GM12864 (cell line): ENCODE measurements around the gene SCO1.
"Not testable (repeated sequence)": the region's sequence is repeated elsewhere in the genome, so short reads cannot be mapped to it uniquely, and the experiment has no call there.

Source experiments
- DNase-seq: peaks from one replicate; pipeline ENCODE4 v3.0.0-alpha.2; 2011; ENCODE audit warnings: low read depth
- H3K4me3 ChIP-seq: 2 replicates; pipeline ENCODE4 v1.5.1; 2011; ENCODE audit warnings: mild to moderate bottlenecking, low read depth, low read length, control low read depth
- TF ChIP-seq, protein P1 (sequence below): IDR thresholded peaks from 2 replicates; pipeline ENCODE4 v1.5.1; 2011; ENCODE audit warnings: low read depth, mild to moderate bottlenecking, moderate library complexity, low read length, control low read depth, inconsistent platforms; ENCODE audit errors: missing control alignments

Gene SCO1

DNA sequence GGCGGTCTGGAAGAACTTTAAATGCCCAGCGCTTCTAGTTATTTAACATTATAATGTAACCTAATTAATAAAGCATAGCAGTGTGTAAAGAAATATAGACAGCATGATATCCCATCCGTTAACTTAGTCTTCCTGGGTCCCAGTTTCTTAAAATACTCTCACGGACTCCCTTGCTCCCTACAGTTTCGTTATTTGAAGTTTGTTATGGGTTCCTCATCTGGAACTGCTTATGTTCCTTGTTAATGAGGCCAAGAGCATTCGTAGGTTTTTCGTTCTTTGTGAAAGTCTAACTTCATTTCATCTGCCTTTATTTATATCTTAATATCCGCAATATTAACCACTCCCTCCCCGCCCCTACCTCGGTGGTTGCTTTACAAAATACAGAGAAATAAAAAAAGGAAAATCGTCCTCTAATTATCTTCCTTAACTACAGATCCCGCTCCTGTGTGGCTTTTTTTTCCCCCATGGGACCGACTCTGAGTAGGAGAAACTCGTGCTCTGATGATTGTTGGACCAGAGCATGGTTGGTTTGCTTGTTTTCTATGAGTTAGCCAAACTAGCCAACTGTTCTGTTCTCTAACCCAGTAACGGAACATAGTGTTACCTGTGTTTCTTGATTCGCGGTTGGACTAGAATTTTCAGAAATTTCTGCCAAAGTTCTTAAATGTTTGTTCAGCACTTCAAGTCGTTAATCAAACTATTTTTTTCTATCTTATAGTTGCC, 924 bp upstream of the SCO1 start:
- TF ChIP-seq, protein P1, sequence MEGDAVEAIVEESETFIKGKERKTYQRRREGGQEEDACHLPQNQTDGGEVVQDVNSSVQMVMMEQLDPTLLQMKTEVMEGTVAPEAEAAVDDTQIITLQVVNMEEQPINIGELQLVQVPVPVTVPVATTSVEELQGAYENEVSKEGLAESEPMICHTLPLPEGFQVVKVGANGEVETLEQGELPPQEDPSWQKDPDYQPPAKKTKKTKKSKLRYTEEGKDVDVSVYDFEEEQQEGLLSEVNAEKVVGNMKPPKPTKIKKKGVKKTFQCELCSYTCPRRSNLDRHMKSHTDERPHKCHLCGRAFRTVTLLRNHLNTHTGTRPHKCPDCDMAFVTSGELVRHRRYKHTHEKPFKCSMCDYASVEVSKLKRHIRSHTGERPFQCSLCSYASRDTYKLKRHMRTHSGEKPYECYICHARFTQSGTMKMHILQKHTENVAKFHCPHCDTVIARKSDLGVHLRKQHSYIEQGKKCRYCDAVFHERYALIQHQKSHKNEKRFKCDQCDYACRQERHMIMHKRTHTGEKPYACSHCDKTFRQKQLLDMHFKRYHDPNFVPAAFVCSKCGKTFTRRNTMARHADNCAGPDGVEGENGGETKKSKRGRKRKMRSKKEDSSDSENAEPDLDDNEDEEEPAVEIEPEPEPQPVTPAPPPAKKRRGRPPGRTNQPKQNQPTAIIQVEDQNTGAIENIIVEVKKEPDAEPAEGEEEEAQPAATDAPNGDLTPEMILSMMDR: no peak
- DNase-seq: no peak
- peak overlapping the region; percentile 91 for H3K4me3 ChIP-seq

GRCh38 chr17:10695875-10696407, 1.4 kb downstream of the SCO1 start:
- not testable (repeated sequence) for DNase-seq
- H3K4me3 ChIP-seq: peak overlapping the region; percentile 91

- no peak for DNase-seq
- TF ChIP-seq, protein P1: no peak
- no peak overlapping the region for H3K4me3 ChIP-seq
Observed at GRCh38 chr17:10687499-10687898, 9.8 kb downstream of the SCO1 start.

DNA sequence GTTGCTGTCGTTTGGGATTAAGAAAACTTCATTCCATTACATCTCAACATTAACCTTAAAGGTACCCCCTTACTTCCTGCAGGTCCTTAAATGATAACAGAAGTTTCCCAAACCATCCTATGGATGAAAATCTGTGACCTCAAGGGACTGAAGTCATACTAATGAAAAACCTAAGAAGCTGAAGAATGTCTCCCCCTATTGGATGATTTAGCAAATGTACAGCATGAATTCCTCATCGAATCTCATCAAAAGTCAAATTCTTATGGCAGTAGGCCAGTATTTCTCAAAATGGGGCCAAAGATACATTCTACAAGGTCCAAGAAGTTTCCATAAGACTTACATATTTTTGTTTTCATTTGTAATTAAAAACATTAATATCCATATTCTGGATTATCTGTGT, 13.5 kb downstream of the SCO1 start:
- DNase-seq: no peak
- H3K4me3 ChIP-seq: no peak overlapping the region
- TF ChIP-seq, protein P1: peak; percentile 56

DNA sequence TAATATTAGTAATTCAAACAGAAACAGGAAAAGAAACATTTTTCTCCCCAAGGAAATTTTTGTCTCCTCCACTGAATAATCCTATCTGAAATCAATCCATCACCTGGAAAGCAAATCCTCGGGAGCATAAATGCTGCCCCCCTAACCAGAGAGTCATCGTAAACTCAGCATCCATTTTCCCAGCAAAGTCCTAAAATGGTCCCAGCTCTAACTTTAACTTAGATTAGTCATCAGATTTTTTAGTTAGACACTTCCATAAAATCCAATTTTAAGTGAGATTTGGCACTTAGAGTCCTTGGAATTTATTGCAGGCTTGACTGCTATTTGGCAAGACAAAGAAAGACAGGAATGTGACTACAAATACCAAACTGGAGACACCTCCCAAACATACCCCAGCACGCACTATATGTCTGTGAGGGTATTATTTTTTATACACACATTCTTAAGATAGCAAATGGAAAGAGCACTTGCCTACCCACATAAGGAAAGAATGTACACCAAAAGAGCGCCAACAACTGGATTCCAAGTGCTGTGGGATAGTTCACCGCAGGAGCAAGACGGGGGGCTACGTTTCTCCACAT, 15.4 kb downstream of the SCO1 start:
- H3K4me3 ChIP-seq: no peak overlapping the region
- TF ChIP-seq, protein P1: no peak
- no peak for DNase-seq

GRCh38 chr17:10674704-10675103, 22.6 kb downstream of the SCO1 start:
- TF ChIP-seq, protein P1: no peak
- H3K4me3 ChIP-seq: no peak overlapping the region

GRCh38 chr17:10673312-10673711, 24.0 kb downstream of the SCO1 start:
- no peak for DNase-seq
- H3K4me3 ChIP-seq: no peak overlapping the region
- TF ChIP-seq, protein P1: no peak

More at GRCh38 chr17:10674704-10675103, 22.6 kb downstream of the SCO1 start:
- no peak for DNase-seq
